Upper lobe of left lung (tissue), 6 donors: Measurements from ENCODE around the gene CENPK. TPM values are rescaled to one million over a fixed set of nuclear protein-coding genes. Genes with fewer than 3 reads are reported as not detected.
"Not testable (repeated sequence)": the region's sequence is repeated elsewhere in the genome, so short reads cannot be mapped to it uniquely, and the experiment has no call there.

ENCODE experiments used
- ATAC-seq, 2 donors: fragments of 200-7000 bp; cut with Tn5 transposase; one replicate each; pipeline ENCODE4 v1.9.1; 2022; ENCODE audit warnings: mild to moderate bottlenecking in 2 of 2, moderate library complexity in 2 of 2; ENCODE audit not compliant: low FRiP score in 2 of 2
- DNase-seq, 2 donors: peaks; one replicate each; pipeline ENCODE4 v3.0.0-alpha.2; 2019 to 2020
- H3K27ac ChIP-seq, 4 donors: fragments of 200-600 bp; sonication (generic); one replicate each; pipeline ENCODE4 v1.5.1; 2016 to 2019
- H3K27me3 ChIP-seq, 4 donors: fragments of 200-600 bp; sonication (generic); one replicate each; pipeline ENCODE4 v1.5.1; 2017 to 2019
- H3K36me3 ChIP-seq, 4 donors: fragments of 200-600 bp; sonication (generic); one replicate each; pipeline ENCODE4 v1.5.1; 2016 to 2019
- H3K4me1 ChIP-seq, 4 donors: fragments of 200-600 bp; sonication (generic); one replicate each; pipeline ENCODE4 v1.5.1; 2018 to 2019
- H3K4me3 ChIP-seq, 4 donors: fragments of 200-600 bp; sonication (generic); one replicate each; pipeline ENCODE4 v1.5.1; 2017 to 2019; ENCODE audit warnings: mild to moderate bottlenecking in 2 of 4, moderate library complexity in 1 of 4
- H3K9me3 ChIP-seq, 4 donors: fragments of 200-600 bp; sonication (generic); one replicate each; pipeline ENCODE4 v1.5.1; 2018 to 2019
- CTCF ChIP-seq, 6 experiments: fragments of 450-650 bp in 4 of 6; fragments of 200-600 bp in 2 of 6; sonication (generic) in 2 of 6; IDR thresholded peaks; one replicate each; pipeline ENCODE4 v1.5.1; 2016 to 2019; ENCODE audit warnings: antibody characterized with exemption in 6 of 6
- EP300 ChIP-seq, 4 donors: sonication (generic); formaldehyde crosslinking; IDR thresholded peaks; one replicate each; pipeline ENCODE4 v1.5.1; 2017; ENCODE audit warnings: antibody characterized with exemption in 4 of 4, control low read depth in 2 of 4
- POLR2A ChIP-seq, 4 donors: fragments of 450-650 bp; IDR thresholded peaks; one replicate each; pipeline ENCODE4 v1.5.1; 2016 to 2017; ENCODE audit warnings: antibody characterized with exemption in 4 of 4, mild to moderate bottlenecking in 2 of 4
- POLR2AphosphoS5 ChIP-seq, 2 donors: sonication (generic); formaldehyde crosslinking; IDR thresholded peaks; one replicate each; pipeline ENCODE4 v1.5.1; 2017; ENCODE audit warnings: antibody characterized with exemption in 2 of 2
- WGBS, 2 donors: methylation state at CpG; one replicate each; pipeline ENCODE4 v1.1.5; 2017 to 2018; 5-methylcytosine and 5-hydroxymethylcytosine counted together
- total RNA-seq, 6 donors: library from RNA; depleted of rRNA in 4 of 6; stranded (reverse); fragments of >200 nt in 4 of 6; gene quantifications; one replicate each; pipeline versions ENCODE4 v1.1.0 to v1.2.1, GENCODE V29; 2016 to 2021
- donor health status: DM: no; HTN: no; CAD: no; lungs with moderate emphysema.
- donor health status: DM: no; HTN: yes; CAD: no; lungs with severe emphysema.

CENPK gene
- total RNA-seq, 6 donors from 2014 or later = 2.3 to 23.0 (median 4.3) TPM; not detected in 1

GRCh38 chr5:65512170-65512937, 50.6 kb downstream of the CENPK start:
- H3K36me3 ChIP-seq = no peaks in the 10 kb centered on the region
- no peak for TF ChIP-seq EP300 (IDR thresholded peaks at IDR 0.05)
- no peak for TF ChIP-seq CTCF (IDR thresholded peaks at IDR 0.05)
- no peak for TF ChIP-seq POLR2AphosphoS5 (IDR thresholded peaks at IDR 0.05)
- TF ChIP-seq POLR2A (IDR thresholded peaks at IDR 0.05) = no peak
- no peak for DNase-seq
- no peaks in the 10 kb centered on the region for H3K9me3 ChIP-seq
- no peak overlapping the region for H3K27ac ChIP-seq
- WGBS, 2 donors = 79 to 80% methylated on average over 6 of the region's 6 CpGs
- no peaks in the 10 kb centered on the region for H3K27me3 ChIP-seq
- H3K4me1 ChIP-seq = no peaks in the 10 kb centered on the region
- H3K4me3 ChIP-seq = no peak overlapping the region
- ATAC-seq = no peak

- H3K4me1 ChIP-seq = no peaks in the 10 kb centered on the region
- 93 to 95% methylated on average over 2 of the region's 2 CpGs for WGBS, 2 donors
- no peak overlapping the region for H3K27ac ChIP-seq
- ATAC-seq (no peak), DNase-seq (no peak)
- H3K9me3 ChIP-seq = no peaks in the 10 kb centered on the region
- TF ChIP-seq POLR2AphosphoS5 (IDR thresholded peaks at IDR 0.05) (no peak), CTCF (IDR thresholded peaks at IDR 0.05) (no peak), POLR2A (IDR thresholded peaks at IDR 0.05) (no peak), EP300 (IDR thresholded peaks at IDR 0.05) (no peak)
- no peaks in the 10 kb centered on the region for H3K36me3 ChIP-seq
- no peaks in the 10 kb centered on the region for H3K27me3 ChIP-seq
- H3K4me3 ChIP-seq = no peak overlapping the region
These were observed 54.0 kb downstream of the CENPK start for GRCh38 chr5:65508978-65509377.

GRCh38 chr5:65506961-65507360, 56.0 kb downstream of the CENPK start:
- Histone ChIP-seq H3K4me3 (no peak overlapping the region), H3K36me3 (no peaks in the 10 kb centered on the region), H3K27me3 (no peaks in the 10 kb centered on the region), H3K4me1 (no peaks in the 10 kb centered on the region), H3K27ac (no peak overlapping the region), H3K9me3 (no peaks in the 10 kb centered on the region)
- DNase-seq = no peak
- WGBS, 2 donors = 77 to 78% methylated on average over 3 of the region's 3 CpGs
- no peak for ATAC-seq
- TF ChIP-seq POLR2A (IDR thresholded peaks at IDR 0.05) (no peak), EP300 (IDR thresholded peaks at IDR 0.05) (no peak), POLR2AphosphoS5 (IDR thresholded peaks at IDR 0.05) (no peak), CTCF (IDR thresholded peaks at IDR 0.05) (no peak)

GRCh38 chr5:65489119-65489518, 73.8 kb downstream of the CENPK start:
- WGBS, 2 donors = 89 to 95% methylated on average over 4 of the region's 4 CpGs
- TF ChIP-seq CTCF (IDR thresholded peaks at IDR 0.05) (no peak), EP300 (IDR thresholded peaks at IDR 0.05) (no peak), POLR2AphosphoS5 (IDR thresholded peaks at IDR 0.05) (no peak), POLR2A (IDR thresholded peaks at IDR 0.05) (no peak)
- H3K36me3 ChIP-seq = no peaks in the 10 kb centered on the region

GRCh38 chr5:65488038-65488687, 74.8 kb downstream of the CENPK start:
- not testable (repeated sequence) for H3K27ac ChIP-seq, H3K36me3 ChIP-seq, H3K4me1 ChIP-seq, H3K27me3 ChIP-seq, H3K9me3 ChIP-seq, DNase-seq, ATAC-seq, H3K4me3 ChIP-seq
- WGBS, 2 donors = 84 to 88% methylated on average over 6 to 7 of the region's 7 CpGs

More at GRCh38 chr5:65489119-65489518, 73.8 kb downstream of the CENPK start:
- no peak overlapping the region for H3K4me3 ChIP-seq
- no peaks in the 10 kb centered on the region for H3K4me1 ChIP-seq
- H3K27ac ChIP-seq = no peak overlapping the region
- no peaks in the 10 kb centered on the region for H3K9me3 ChIP-seq
- ATAC-seq (no peak), DNase-seq (no peak)
- no peaks in the 10 kb centered on the region for H3K27me3 ChIP-seq

- not testable (repeated sequence) for H3K4me1 ChIP-seq, ATAC-seq
These were observed 76.2 kb downstream of the CENPK start for GRCh38 chr5:65486803-65487202.

More at GRCh38 chr5:65486803-65487202, 76.2 kb downstream of the CENPK start:
- H3K27ac ChIP-seq, H3K9me3 ChIP-seq, DNase-seq, H3K36me3 ChIP-seq, H3K27me3 ChIP-seq, H3K4me3 ChIP-seq: not testable (repeated sequence)
- WGBS, 2 donors = 93 to 99% methylated on average over 2 of the region's 2 CpGs
